ENCODE data around the gene ACBD6.

ACBD6 gene

DNA sequence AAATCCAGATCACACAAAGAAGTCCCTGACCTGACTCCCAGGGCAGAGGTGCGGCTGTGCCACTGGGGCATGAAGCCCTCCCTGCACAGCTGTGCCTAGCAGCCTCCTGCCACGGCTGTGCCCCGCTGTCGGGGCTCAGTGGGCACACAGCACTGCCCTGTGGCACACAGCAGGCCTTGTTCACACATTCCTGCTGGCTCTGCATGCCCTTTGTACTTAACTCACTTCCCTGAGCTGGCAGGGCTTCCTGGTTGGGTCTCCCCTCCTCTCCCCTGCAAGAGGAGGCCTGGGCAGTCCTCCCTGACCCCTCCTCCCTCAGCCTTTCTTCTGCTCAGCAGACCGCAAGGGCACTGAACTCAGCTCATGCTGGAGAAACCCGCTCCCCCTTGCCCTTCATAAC is 257.5 kb downstream of the ACBD6 start:
- no peak overlapping the region for H3K27ac ChIP-seq (ENCODE audit: low read depth, low read length)
- H4K20me1 ChIP-seq (ENCODE audit: control insufficient read depth, insufficient read depth, low read depth, low read length) = no peaks in the 10 kb centered on the region
- H3K4me2 ChIP-seq (ENCODE audit: low read length) = no peak overlapping the region
- no peaks in the 10 kb centered on the region for H3K4me1 ChIP-seq (ENCODE audit: control insufficient read depth, low read length)
- no peaks in the 10 kb centered on the region for H3K79me2 ChIP-seq (ENCODE audit: control insufficient read depth, low read length)
- H3K4me3 ChIP-seq (ENCODE audit: low read length) = no peak overlapping the region
- no peaks in the 10 kb centered on the region for H3K9me3 ChIP-seq (ENCODE audit: control insufficient read depth, insufficient read depth, low read length)
- H3F3A ChIP-seq (ENCODE audit: control insufficient read depth, insufficient read depth) = no peaks in the 10 kb centered on the region
- TF ChIP-seq CTCF (IDR thresholded peaks at IDR 0.05; ENCODE audit: low read depth, low read length, poor library complexity, severe bottlenecking) (no peak), EZH2phosphoT487 (IDR thresholded peaks at IDR 0.05; ENCODE audit: borderline replicate concordance, low read length) (no peak)
- peaks cover 5% of the 10 kb centered on the region; the same call in 1 of the 2 replicates for H3K27me3 ChIP-seq (ENCODE audit: control insufficient read depth, low read length)
- H3K36me3 ChIP-seq (ENCODE audit: control insufficient read depth, low read length) = no peaks in the 10 kb centered on the region
- no peaks in the 10 kb centered on the region for H3K9me2 ChIP-seq (replicated peaks; ENCODE audit: control insufficient read depth, low read length)

DNA sequence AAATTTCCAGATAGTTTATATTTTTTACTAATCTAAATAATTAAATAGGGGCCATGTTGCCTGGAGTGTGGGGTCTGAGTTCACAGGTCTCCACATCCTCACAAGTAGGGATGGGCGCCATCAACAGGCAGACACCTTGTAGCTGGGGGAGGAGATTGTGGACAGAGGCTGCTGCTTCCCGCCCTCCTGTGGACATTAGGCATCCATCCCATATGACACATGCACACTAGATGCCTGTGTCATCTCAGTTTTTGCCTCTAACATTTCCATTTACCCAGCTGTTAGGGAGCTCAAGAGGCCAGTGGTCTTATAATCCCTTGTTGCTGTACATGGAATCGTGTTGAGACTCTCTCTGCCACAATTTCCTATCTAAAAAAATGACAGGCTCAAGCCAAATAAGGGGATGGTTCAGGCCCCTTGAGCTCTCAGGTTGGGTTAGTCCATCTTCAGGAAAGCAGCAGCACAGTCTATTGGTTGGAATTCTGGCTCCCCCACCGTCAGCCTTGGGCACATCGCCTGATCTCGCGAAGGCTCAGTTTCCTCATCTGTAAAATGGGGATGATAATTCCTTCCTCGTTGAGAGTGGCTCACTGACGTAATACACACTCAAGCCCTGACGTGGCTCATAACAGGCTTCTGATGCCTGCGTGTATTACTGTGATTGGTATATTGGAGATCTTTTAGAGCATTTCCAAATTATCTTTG is 258.7 kb downstream of the ACBD6 start:
- no peaks in the 10 kb centered on the region for H3F3A ChIP-seq (ENCODE audit: control insufficient read depth, insufficient read depth)
- no peaks in the 10 kb centered on the region for H4K20me1 ChIP-seq (ENCODE audit: control insufficient read depth, insufficient read depth, low read depth, low read length)
- TF ChIP-seq EZH2phosphoT487 (IDR thresholded peaks at IDR 0.05; ENCODE audit: borderline replicate concordance, low read length) (no peak), CTCF (IDR thresholded peaks at IDR 0.05; ENCODE audit: low read depth, low read length, poor library complexity, severe bottlenecking) (no peak)
- no peaks in the 10 kb centered on the region for H3K36me3 ChIP-seq (ENCODE audit: control insufficient read depth, low read length)
- peaks cover 17% of the 10 kb centered on the region for H3K27me3 ChIP-seq (ENCODE audit: control insufficient read depth, low read length)
- peaks cover 8% of the 10 kb centered on the region for H3K4me1 ChIP-seq (ENCODE audit: control insufficient read depth, low read length)
- no peak overlapping the region for H3K4me3 ChIP-seq (ENCODE audit: low read length)
- H3K9me2 ChIP-seq (replicated peaks; ENCODE audit: control insufficient read depth, low read length) = no peaks in the 10 kb centered on the region
- no peaks in the 10 kb centered on the region for H3K79me2 ChIP-seq (ENCODE audit: control insufficient read depth, low read length)
- no peak overlapping the region for H3K27ac ChIP-seq (ENCODE audit: low read depth, low read length)
- H3K4me2 ChIP-seq (ENCODE audit: low read length) = no peak overlapping the region
- H3K9me3 ChIP-seq (ENCODE audit: control insufficient read depth, insufficient read depth, low read length) = no peaks in the 10 kb centered on the region

DNA sequence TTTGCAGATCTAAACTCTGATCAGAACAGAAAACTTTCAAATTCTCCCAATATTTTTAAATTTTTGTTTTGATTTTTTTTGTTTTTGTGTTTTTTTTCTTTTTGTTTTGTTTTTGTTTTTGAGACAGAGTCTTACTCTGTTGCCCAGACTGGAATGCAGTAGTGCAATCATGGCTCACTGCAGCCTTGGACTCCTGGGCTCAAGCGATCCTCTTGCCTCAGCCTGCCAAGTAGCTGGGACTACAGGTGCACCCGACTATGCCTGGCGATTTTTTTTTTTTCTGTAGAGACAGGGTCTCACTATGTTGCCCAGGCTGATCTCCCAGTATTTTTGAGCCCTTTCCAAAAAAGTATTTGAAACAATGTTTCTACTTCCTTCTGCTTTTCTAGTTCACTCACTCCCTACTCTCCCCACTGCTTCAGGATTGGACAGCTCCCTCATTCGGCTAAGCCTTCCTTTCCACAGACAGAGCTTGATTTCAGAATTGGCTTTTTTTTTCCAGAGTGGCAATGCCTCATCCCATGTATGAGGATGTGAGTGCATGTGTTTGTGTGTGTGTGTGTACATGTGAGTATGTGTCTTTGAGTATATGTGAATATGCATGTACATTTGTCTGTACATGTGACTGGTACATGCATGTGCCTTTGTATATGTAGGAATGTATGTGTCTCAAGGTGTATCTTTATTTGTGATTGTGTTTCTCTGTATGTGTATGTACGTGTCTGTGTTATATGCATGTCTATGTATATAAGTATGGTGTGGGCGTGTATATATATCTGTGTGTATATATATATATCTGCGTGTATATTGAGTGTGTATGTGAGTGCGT is 260.4 kb downstream of the ACBD6 start:
- Histone ChIP-seq H3F3A (ENCODE audit: control insufficient read depth, insufficient read depth) (no peaks in the 10 kb centered on the region), H3K27me3 (ENCODE audit: control insufficient read depth, low read length) (peaks cover 34% of the 10 kb centered on the region), H3K4me3 (ENCODE audit: low read length) (no peak overlapping the region), H3K79me2 (ENCODE audit: control insufficient read depth, low read length) (no peaks in the 10 kb centered on the region), H3K4me1 (ENCODE audit: control insufficient read depth, low read length) (peaks cover 8% of the 10 kb centered on the region), H3K9me2 (replicated peaks; ENCODE audit: control insufficient read depth, low read length) (no peaks in the 10 kb centered on the region), H3K36me3 (ENCODE audit: control insufficient read depth, low read length) (no peaks in the 10 kb centered on the region), H3K4me2 (ENCODE audit: low read length) (no peak overlapping the region), H3K9me3 (ENCODE audit: control insufficient read depth, insufficient read depth, low read length) (no peaks in the 10 kb centered on the region), H3K27ac (ENCODE audit: low read depth, low read length) (no peak overlapping the region), H4K20me1 (ENCODE audit: control insufficient read depth, insufficient read depth, low read depth, low read length) (0 out of 2 replicates have a peak, but pooled peaks cover under 1% of the 10 kb centered on the region)
- TF ChIP-seq CTCF (IDR thresholded peaks at IDR 0.05; ENCODE audit: low read depth, low read length, poor library complexity, severe bottlenecking) (no peak), EZH2phosphoT487 (IDR thresholded peaks at IDR 0.05; ENCODE audit: borderline replicate concordance, low read length) (no peak)

Measured in DOHH2 (cell line).